Measurements from ENCODE around the gene CYTH3. TPM values are rescaled to one million over a fixed set of nuclear protein-coding genes. Genes with fewer than 3 reads are reported as not detected.
"Not testable (repeated sequence)": the region's sequence is repeated elsewhere in the genome, so short reads cannot be mapped to it uniquely, and the experiment has no call there.

CYTH3 gene
- total RNA-seq, 1 donor from 2014 or later, result 2.6 TPM

DNA sequence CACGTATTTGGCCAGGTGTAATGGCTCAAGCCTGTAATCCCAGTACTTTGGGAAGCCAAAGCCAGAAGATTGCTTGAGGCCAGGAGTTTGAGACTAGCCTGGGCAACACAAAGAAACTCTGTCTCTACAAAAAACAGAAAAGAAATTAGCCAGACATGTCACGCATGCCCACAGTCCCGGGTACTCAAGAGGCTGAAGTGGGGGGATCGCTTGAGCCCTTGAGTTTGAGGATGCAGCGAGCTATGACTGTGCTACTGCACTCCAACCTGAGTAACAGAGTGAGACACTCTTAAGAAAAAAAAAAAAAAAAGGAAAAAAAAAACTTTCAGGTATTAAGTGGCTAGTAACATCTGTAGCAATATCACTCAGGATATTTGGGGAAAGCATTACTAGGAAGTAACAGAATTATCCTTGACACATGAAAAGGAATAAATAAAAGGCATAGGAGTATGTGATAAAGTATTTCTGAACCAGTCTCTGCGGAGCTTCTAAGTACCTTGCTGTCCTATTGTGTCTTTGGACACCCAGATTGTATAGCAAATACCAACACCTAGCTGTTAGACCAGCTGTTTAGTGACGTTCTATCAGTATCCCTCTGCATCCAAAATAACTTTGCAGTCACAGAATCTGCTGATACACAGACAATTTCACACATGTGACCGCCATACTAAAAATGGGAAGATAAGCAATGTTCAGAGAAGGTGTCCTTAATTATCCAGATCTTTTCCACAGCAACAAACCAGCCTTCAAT, 74.4 kb downstream of the CYTH3 start:
- Mint-ChIP-seq H3K9me3 (no peaks in the 10 kb centered on the region), H3K36me3 (ENCODE audit: low read depth) (no peaks in the 10 kb centered on the region), H3K4me3 (no peak overlapping the region), H3K4me1 (no peaks in the 10 kb centered on the region), H3K27ac (no peak overlapping the region), H3K27me3 (peaks cover 3% of the 10 kb centered on the region)
- DNase-seq (no peak), ATAC-seq (ENCODE audit: low read depth) (no peak)
- intact Hi-C loops (cut with micrococcal nuclease), result no loop called here
- ChIA-PET CTCF (no interaction called here), POLR2A (no interaction called here)
- TF ChIP-seq, protein P1, sequence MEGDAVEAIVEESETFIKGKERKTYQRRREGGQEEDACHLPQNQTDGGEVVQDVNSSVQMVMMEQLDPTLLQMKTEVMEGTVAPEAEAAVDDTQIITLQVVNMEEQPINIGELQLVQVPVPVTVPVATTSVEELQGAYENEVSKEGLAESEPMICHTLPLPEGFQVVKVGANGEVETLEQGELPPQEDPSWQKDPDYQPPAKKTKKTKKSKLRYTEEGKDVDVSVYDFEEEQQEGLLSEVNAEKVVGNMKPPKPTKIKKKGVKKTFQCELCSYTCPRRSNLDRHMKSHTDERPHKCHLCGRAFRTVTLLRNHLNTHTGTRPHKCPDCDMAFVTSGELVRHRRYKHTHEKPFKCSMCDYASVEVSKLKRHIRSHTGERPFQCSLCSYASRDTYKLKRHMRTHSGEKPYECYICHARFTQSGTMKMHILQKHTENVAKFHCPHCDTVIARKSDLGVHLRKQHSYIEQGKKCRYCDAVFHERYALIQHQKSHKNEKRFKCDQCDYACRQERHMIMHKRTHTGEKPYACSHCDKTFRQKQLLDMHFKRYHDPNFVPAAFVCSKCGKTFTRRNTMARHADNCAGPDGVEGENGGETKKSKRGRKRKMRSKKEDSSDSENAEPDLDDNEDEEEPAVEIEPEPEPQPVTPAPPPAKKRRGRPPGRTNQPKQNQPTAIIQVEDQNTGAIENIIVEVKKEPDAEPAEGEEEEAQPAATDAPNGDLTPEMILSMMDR (IDR thresholded peaks at IDR 0.05), result no peak

DNA sequence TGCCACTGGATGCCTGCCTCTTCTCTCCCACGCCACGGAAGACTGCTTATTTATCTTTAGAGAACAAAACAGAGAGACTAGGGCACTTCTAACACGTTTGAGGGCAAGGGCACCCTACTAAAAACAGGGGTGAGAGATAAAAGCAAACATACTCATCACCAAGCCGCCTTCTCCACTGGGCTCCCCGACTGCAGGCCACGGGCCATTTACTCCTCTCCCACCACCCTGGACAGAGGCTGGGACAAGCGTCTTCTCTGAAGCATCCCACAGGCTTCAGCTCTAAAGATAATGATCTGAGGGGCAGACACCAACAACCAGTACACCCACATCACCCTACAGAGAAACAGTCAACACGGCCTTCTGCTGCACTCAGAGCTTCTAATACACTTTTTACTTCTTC, 78.7 kb downstream of the CYTH3 start:
- ATAC-seq (ENCODE audit: low read depth) (no peak), DNase-seq (no peak)
- peaks cover 3% of the 10 kb centered on the region for H3K27me3 Mint-ChIP-seq
- no peaks in the 10 kb centered on the region for H3K4me1 Mint-ChIP-seq
- TF ChIP-seq, protein P1 (IDR thresholded peaks at IDR 0.05), result no peak
- POLR2A ChIA-PET, result interaction anchor here (0.7 kb wide), 1 partner anchor 140 kb away, joined by 3 read pairs; no protein-coding TSS in a partner anchor
- intact Hi-C loops (cut with micrococcal nuclease), result no loop called here
- H3K4me3 Mint-ChIP-seq, result no peak overlapping the region
- H3K27ac Mint-ChIP-seq, result no peak overlapping the region
- no peaks in the 10 kb centered on the region for H3K9me3 Mint-ChIP-seq
- H3K36me3 Mint-ChIP-seq (ENCODE audit: low read depth), result peaks cover 2% of the 10 kb centered on the region
- CTCF ChIA-PET, result no interaction called here

DNA sequence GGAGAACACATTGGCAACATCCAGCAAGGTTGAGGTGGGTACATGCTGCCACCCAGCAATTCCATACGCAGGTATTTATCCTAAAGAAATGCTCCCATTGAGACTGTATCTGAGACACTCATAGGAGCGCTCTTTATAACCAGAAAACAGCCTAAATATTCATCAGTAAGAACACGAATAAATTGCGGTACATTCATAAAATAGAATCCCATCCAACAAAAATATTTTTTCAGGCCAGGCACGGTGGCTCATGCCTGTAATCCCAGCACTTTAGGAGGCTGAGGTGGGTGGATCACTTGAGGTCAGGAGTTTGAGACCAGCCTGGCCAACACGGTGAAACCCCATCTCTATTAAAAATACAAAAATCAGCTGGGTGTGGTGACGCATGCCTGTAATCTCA, 81.9 kb downstream of the CYTH3 start:
- DNase-seq; ATAC-seq (ENCODE audit: low read depth); H3K27ac Mint-ChIP-seq; intact Hi-C loops (cut with micrococcal nuclease); POLR2A ChIA-PET; H3K27me3 Mint-ChIP-seq; H3K9me3 Mint-ChIP-seq; H3K36me3 Mint-ChIP-seq (ENCODE audit: low read depth); CTCF ChIA-PET; H3K4me3 Mint-ChIP-seq; H3K4me1 Mint-ChIP-seq: not testable (repeated sequence)

DNA sequence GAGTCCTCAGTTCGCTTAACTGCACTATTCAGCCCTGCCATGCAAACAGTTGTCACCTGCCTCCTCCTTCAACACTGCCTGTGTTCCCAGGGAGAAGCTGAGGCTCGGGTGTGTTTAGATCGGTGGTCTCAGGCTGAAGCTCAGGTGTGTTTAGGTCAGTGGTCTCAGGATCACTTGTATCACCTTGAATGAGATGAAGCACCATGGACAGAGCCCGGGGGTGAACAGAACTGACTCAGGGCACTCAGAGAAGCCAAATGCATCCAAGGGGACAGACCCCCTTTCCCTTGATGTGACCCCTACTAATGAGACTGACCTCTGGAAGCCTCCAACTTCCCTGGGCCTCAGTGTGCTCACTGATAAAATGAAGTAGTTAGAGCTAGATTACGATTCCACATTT, 84.0 kb downstream of the CYTH3 start:
- ChIA-PET POLR2A (no interaction called here), CTCF (no interaction called here)
- ATAC-seq (ENCODE audit: low read depth), result no peak
- DNase-seq, result no peak
- TF ChIP-seq, protein P1 (IDR thresholded peaks at IDR 0.05), result no peak
- no peak overlapping the region for H3K27ac Mint-ChIP-seq
- H3K9me3 Mint-ChIP-seq, result no peaks in the 10 kb centered on the region
- H3K36me3 Mint-ChIP-seq (ENCODE audit: low read depth), result peaks cover 9% of the 10 kb centered on the region
- intact Hi-C loops (cut with micrococcal nuclease), result no loop called here
- H3K4me1 Mint-ChIP-seq, result no peaks in the 10 kb centered on the region
- no peak overlapping the region for H3K4me3 Mint-ChIP-seq
- peaks cover 2% of the 10 kb centered on the region for H3K27me3 Mint-ChIP-seq

DNA sequence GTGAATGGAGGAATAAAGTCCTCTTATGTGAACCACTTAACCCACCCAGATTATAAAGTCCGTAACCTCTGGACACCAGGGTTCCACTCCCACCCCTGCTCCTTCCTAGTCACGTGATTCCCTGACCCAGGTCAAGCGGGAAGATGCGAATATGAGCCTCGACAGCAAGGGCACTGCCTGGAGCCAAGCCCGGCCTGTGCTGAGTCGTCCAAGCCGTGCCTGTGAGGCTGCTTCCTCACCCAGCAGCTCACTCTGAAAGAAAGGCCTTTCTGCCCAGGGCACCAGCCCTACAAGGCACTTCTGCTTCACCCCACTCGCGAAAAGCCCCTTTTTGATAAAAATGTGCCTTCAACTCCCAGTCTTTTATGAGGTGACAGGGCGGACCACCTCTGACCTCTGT, 85.8 kb downstream of the CYTH3 start:
- H3K27me3 Mint-ChIP-seq, result peaks cover 2% of the 10 kb centered on the region
- no peak for DNase-seq
- H3K27ac Mint-ChIP-seq, result no peak overlapping the region
- ChIA-PET CTCF (no interaction called here), POLR2A (no interaction called here)
- no peak for ATAC-seq (ENCODE audit: low read depth)
- no peaks in the 10 kb centered on the region for H3K9me3 Mint-ChIP-seq
- TF ChIP-seq, protein P1 (IDR thresholded peaks at IDR 0.05), result no peak
- peaks cover 9% of the 10 kb centered on the region for H3K36me3 Mint-ChIP-seq (ENCODE audit: low read depth)
- intact Hi-C loops (cut with micrococcal nuclease), result no loop called here
- H3K4me3 Mint-ChIP-seq, result no peak overlapping the region
- no peaks in the 10 kb centered on the region for H3K4me1 Mint-ChIP-seq

DNA sequence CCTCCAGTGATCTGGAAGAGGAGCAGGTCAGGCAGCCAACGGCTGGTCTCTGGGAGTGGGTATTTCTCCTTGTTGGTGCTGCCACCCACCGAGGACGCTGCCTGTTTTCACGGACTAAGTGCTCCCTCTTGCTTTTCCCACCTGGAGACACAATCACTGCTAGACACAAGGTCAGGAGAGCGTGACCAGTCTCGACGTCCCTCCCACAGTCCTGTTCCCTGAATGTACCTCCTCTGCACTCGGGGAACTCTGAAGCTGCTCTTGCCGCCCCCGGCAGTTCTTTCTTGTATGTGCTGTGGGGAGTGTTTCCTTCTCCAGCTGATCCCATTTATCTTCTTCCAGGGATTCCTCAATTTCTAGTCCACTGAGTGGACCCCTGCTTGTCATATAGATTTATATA, 89.4 kb downstream of the CYTH3 start:
- ChIA-PET POLR2A (no interaction called here), CTCF (no interaction called here)
- Mint-ChIP-seq H3K9me3 (no peaks in the 10 kb centered on the region), H3K4me3 (no peak overlapping the region), H3K4me1 (no peaks in the 10 kb centered on the region), H3K27ac (no peak overlapping the region), H3K36me3 (ENCODE audit: low read depth) (peaks cover 7% of the 10 kb centered on the region), H3K27me3 (peaks cover 2% of the 10 kb centered on the region)
- ATAC-seq (ENCODE audit: low read depth) (no peak), DNase-seq (no peak)
- TF ChIP-seq, protein P1 (IDR thresholded peaks at IDR 0.05), result no peak
- intact Hi-C loops (cut with micrococcal nuclease), result no loop called here

Data from activated B cell treated with CpG ODN at 0.5 μM for 24 hours (primary cell).